Panc1 (cell line): ENCODE results near the gene ADD1. TPM values are rescaled to one million over a fixed set of nuclear protein-coding genes. Genes with fewer than 3 reads are reported as not detected.

Experiments
- ATAC-seq: fragments of 200-7000 bp; cut with Tn5 transposase; 2 replicates; pipeline ENCODE4 v1.9.1; 2020; ENCODE audit warnings: mild to moderate bottlenecking, moderate library complexity
- BruUV-seq: library from RNA; stranded (reverse); fragments of 400-500 nt; replicated peaks from 2 replicates; lab custom pipeline; 2021; lab: Mats Ljungman, UMichigan
- CTCF ChIA-PET: fragments of 300-600 bp; sonication (Branson Sonifier 250); formaldehyde crosslinking; loops from one replicate; lab custom pipeline; 2022; ENCODE audit warnings: antibody characterized with exemption; lab: Charles Lee
- POLR2A ChIA-PET: fragments of 300-600 bp; sonication (Branson Sonifier 250); formaldehyde crosslinking; loops from one replicate; lab custom pipeline; 2022; ENCODE audit warnings: antibody characterized with exemption; lab: Charles Lee
- DNase-seq: peaks from one replicate; pipeline ENCODE4 v3.0.0-alpha.2; 2010; ENCODE audit warnings: low read depth, low spot score
- H3K27ac ChIP-seq: 2 replicates; pipeline ENCODE4 v1.5.1; 2011; ENCODE audit warnings: mild to moderate bottlenecking, low read length, inconsistent platforms
- H3K27me3 ChIP-seq: fragments of 200-500 bp; sonication (Bioruptor generic); 2 replicates; pipeline ENCODE4 v1.6.0; 2014; ENCODE audit warnings: low read length, inconsistent platforms; ENCODE audit not compliant: control insufficient read depth, insufficient read depth
- H3K36me3 ChIP-seq: fragments of 200-500 bp; sonication (Bioruptor generic); 2 replicates; pipeline ENCODE4 v1.5.1; 2014; ENCODE audit warnings: inconsistent platforms, mild to moderate bottlenecking, low read length, moderate library complexity; ENCODE audit not compliant: control insufficient read depth, insufficient read depth
- H3K4me1 ChIP-seq: 2 replicates; pipeline ENCODE4 v1.5.1; 2011; ENCODE audit warnings: inconsistent platforms, mild to moderate bottlenecking, low read length, moderate library complexity; ENCODE audit not compliant: control insufficient read depth, insufficient read depth
- H3K4me3 ChIP-seq, 2 experiments: 2 replicates each; pipeline ENCODE4 v1.5.1; 2011 to 2012; ENCODE audit warnings: low read depth in 2 of 2, low read length in 2 of 2, mild to moderate bottlenecking in 2 of 2, inconsistent platforms in 1 of 2, moderate library complexity in 1 of 2
- H3K9me3 ChIP-seq: fragments of 200-500 bp; sonication (Bioruptor generic); 2 replicates; pipeline ENCODE4 v1.5.1; 2014; ENCODE audit warnings: low read depth, mild to moderate bottlenecking, inconsistent platforms, low read length, moderate library complexity; ENCODE audit not compliant: control insufficient read depth, insufficient read depth
- POLR2AphosphoS5 ChIP-seq: IDR thresholded peaks from 2 replicates; pipeline ENCODE4 v1.6.1; 2012; ENCODE audit warnings: mild to moderate bottlenecking, low read depth, low read length, moderate library complexity
- REST ChIP-seq, 2 experiments: IDR thresholded peaks; 2 replicates each; pipeline ENCODE4 v1.6.1; 2011 to 2012; ENCODE audit warnings: low read depth in 2 of 2, control low read depth in 1 of 2, low read length in 1 of 2, mild to moderate bottlenecking in 1 of 2, moderate library complexity in 1 of 2; ENCODE audit not compliant: insufficient read depth in 1 of 2
- SIN3A ChIP-seq: IDR thresholded peaks from 2 replicates; pipeline ENCODE4 v1.6.1; 2012; ENCODE audit warnings: low read depth, mild to moderate bottlenecking, low read length, moderate library complexity, borderline replicate concordance; ENCODE audit not compliant: insufficient read depth
- TCF7L2 ChIP-seq: IDR thresholded peaks from 2 replicates; pipeline ENCODE4 v1.6.1; 2011; ENCODE audit warnings: mild to moderate bottlenecking, low read depth, low read length, inconsistent platforms
- in situ Hi-C: cut with HindIII; loops from 2 replicates; pipeline ENCODE4 v1.10.0; 2016; ENCODE audit warnings: low sequenced_read_pairs, low pct_unique_long_range_greater_than_20kb
- intact Hi-C: fragments of 100-400 bp; cut with micrococcal nuclease; formaldehyde crosslinking; loops from one replicate; pipeline ENCODE4 v1.10.0; 2022; ENCODE audit not compliant: unreplicated experiment
- total RNA-seq: library from RNA; stranded (reverse); gene quantifications from one replicate; pipeline ENCODE4 v1.2.1, GENCODE V29; 2021; ENCODE audit not compliant: unreplicated experiment
- TF ChIP-seq, protein P1 (sequence below): fragments of 450-650 bp; IDR thresholded peaks from 2 replicates; pipeline ENCODE4 v1.5.1; 2017; ENCODE audit warnings: mild to moderate bottlenecking

Gene ADD1
- total RNA-seq, 1 experiment from 2014 or later: 158 TPM

DNA sequence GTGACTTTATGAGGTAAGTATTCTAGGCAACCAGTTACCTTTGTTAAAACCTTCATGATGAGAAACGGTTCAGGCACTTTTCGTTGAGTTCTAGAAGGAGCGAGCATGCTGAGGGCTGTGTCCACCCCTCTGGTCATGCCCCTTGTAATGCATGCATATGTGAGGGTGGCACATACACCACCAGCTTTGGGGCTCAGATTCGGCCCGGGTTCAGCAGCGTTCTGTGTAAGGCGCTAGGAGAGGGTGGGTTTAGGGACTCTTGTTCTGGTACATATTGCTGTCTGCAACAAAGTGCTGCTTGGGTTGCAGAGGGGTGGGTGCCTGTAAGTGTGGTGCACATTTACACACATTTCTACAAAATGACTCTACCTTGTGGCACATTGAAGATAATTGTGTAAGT is 65.0 kb downstream of the ADD1 start:
- DNase-seq (no peak), ATAC-seq (no peak)
- H3K4me1 ChIP-seq: no peaks in the 10 kb centered on the region
- BruUV-seq: no TSS peak
- no peak overlapping the region for H3K27ac ChIP-seq
- peaks cover 2% of the 10 kb centered on the region; the same call in 1 of the 2 replicates for H3K36me3 ChIP-seq
- H3K4me3 ChIP-seq: no peak overlapping the region
- in situ Hi-C loops (no loop called here), intact Hi-C loops (no loop called here)
- H3K9me3 ChIP-seq: no peaks in the 10 kb centered on the region
- TF ChIP-seq SIN3A (no peak), TCF7L2 (no peak), REST (IDR thresholded peaks at IDR 0.05; ENCODE audit: insufficient read depth in 1 of 2, low read depth in 2 of 2, low read length in 1 of 2) (no peak), POLR2AphosphoS5 (no peak)
- TF ChIP-seq, protein P1, sequence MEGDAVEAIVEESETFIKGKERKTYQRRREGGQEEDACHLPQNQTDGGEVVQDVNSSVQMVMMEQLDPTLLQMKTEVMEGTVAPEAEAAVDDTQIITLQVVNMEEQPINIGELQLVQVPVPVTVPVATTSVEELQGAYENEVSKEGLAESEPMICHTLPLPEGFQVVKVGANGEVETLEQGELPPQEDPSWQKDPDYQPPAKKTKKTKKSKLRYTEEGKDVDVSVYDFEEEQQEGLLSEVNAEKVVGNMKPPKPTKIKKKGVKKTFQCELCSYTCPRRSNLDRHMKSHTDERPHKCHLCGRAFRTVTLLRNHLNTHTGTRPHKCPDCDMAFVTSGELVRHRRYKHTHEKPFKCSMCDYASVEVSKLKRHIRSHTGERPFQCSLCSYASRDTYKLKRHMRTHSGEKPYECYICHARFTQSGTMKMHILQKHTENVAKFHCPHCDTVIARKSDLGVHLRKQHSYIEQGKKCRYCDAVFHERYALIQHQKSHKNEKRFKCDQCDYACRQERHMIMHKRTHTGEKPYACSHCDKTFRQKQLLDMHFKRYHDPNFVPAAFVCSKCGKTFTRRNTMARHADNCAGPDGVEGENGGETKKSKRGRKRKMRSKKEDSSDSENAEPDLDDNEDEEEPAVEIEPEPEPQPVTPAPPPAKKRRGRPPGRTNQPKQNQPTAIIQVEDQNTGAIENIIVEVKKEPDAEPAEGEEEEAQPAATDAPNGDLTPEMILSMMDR: no peak
- CTCF ChIA-PET: no interaction called here
- H3K27me3 ChIP-seq: no peaks in the 10 kb centered on the region
- POLR2A ChIA-PET: no interaction called here

GRCh38 chr4:2909583-2909982 is 65.9 kb downstream of the ADD1 start:
- in situ Hi-C loops (no loop called here), intact Hi-C loops (no loop called here)
- H3K27me3 ChIP-seq: no peaks in the 10 kb centered on the region
- ATAC-seq (no peak), DNase-seq (no peak)
- peaks cover 2% of the 10 kb centered on the region; the same call in 1 of the 2 replicates for H3K36me3 ChIP-seq
- no peaks in the 10 kb centered on the region for H3K4me1 ChIP-seq
- ChIA-PET POLR2A (no interaction called here), CTCF (no interaction called here)
- H3K4me3 ChIP-seq: no peak overlapping the region
- BruUV-seq: no TSS peak
- H3K9me3 ChIP-seq: no peaks in the 10 kb centered on the region
- H3K27ac ChIP-seq: no peak overlapping the region
- TF ChIP-seq POLR2AphosphoS5: no peak
- no peak for TF ChIP-seq REST (IDR thresholded peaks at IDR 0.05; ENCODE audit: insufficient read depth in 1 of 2, low read depth in 2 of 2, low read length in 1 of 2)
